ENCODE results near the gene PDE4D. TPM values are rescaled to one million over a fixed set of nuclear protein-coding genes. Genes with fewer than 3 reads are reported as not detected.
A peak's percentile ranks its signal among the peaks of the same experiment; 100 is the strongest.

The PDE4D gene
- total RNA-seq, 2 experiments from 2014 or later: 0.50 to 0.51 TPM

GRCh38 chr5:59519338-59519737, 374.2 kb downstream of the PDE4D start:
- no peak overlapping the region for H3K4me3 ChIP-seq (ENCODE audit: low read depth, low read length, poor library complexity, severe bottlenecking)
- ChIA-PET CTCF (ENCODE audit: unreplicated experiment) (no interaction called here), POLR2A (no interaction called here)
- no peak overlapping the region for H3K27ac ChIP-seq (ENCODE audit: low read depth, low read length, poor library complexity, severe bottlenecking)
- H3K9me2 ChIP-seq (ENCODE audit: insufficient read depth, low read length): no peaks in the 10 kb centered on the region
- H3K36me3 ChIP-seq (ENCODE audit: insufficient read depth, low read length): no peaks in the 10 kb centered on the region
- no peaks in the 10 kb centered on the region for H4K20me1 ChIP-seq (ENCODE audit: insufficient read depth, low read length)
- peaks cover 8% of the 10 kb centered on the region for H3K9me3 ChIP-seq (ENCODE audit: low read length)
- H3K79me2 ChIP-seq (ENCODE audit: insufficient read depth, low read depth, low read length): no peaks in the 10 kb centered on the region
- TF ChIP-seq CTCF (conservative IDR thresholded peaks at IDR 0.05; ENCODE audit: low read length) (no peak), EZH2phosphoT487 (IDR thresholded peaks at IDR 0.05; ENCODE audit: borderline replicate concordance, low read depth, low read length) (no peak)
- no peak for DNase-seq (ENCODE audit: low spot score)
- no peak overlapping the region for H3K4me2 ChIP-seq (ENCODE audit: low read length)
- no TSS peak for BruUV-seq (replicated peaks)
- no peak overlapping the region for H2AFZ ChIP-seq (ENCODE audit: low read length)
- no peaks in the 10 kb centered on the region for H3K4me1 ChIP-seq (ENCODE audit: insufficient read depth, low read length, poor library complexity, severe bottlenecking)
- intact Hi-C loops (cut with micrococcal nuclease; ENCODE audit: unreplicated experiment): no loop called here

GRCh38 chr5:59517926-59518585, 375.5 kb downstream of the PDE4D start:
- Histone ChIP-seq H3K27ac (ENCODE audit: low read depth, low read length, poor library complexity, severe bottlenecking) (no peak overlapping the region), H2AFZ (ENCODE audit: low read length) (no peak overlapping the region), H3K79me2 (ENCODE audit: insufficient read depth, low read depth, low read length) (no peaks in the 10 kb centered on the region), H3K36me3 (ENCODE audit: insufficient read depth, low read length) (no peaks in the 10 kb centered on the region), H3K4me2 (ENCODE audit: low read length) (no peak overlapping the region), H3K4me1 (ENCODE audit: insufficient read depth, low read length, poor library complexity, severe bottlenecking) (no peaks in the 10 kb centered on the region), H4K20me1 (ENCODE audit: insufficient read depth, low read length) (no peaks in the 10 kb centered on the region), H3K9me3 (ENCODE audit: low read length) (peaks cover under 1% of the 10 kb centered on the region; the same call in 1 of the 2 replicates), H3K4me3 (ENCODE audit: low read depth, low read length, poor library complexity, severe bottlenecking) (no peak overlapping the region), H3K9me2 (ENCODE audit: insufficient read depth, low read length) (no peaks in the 10 kb centered on the region)
- TF ChIP-seq EZH2phosphoT487 (IDR thresholded peaks at IDR 0.05; ENCODE audit: borderline replicate concordance, low read depth, low read length) (no peak), CTCF (conservative IDR thresholded peaks at IDR 0.05; ENCODE audit: low read length) (no peak)
- ChIA-PET POLR2A (interaction anchor here (1.5 kb wide), 1 partner anchor 14 kb away, joined by 4 read pairs; no protein-coding TSS in a partner anchor), CTCF (ENCODE audit: unreplicated experiment) (no interaction called here)
- intact Hi-C loops (cut with micrococcal nuclease; ENCODE audit: unreplicated experiment): no loop called here
- BruUV-seq (replicated peaks): no TSS peak
- no peak for DNase-seq (ENCODE audit: low spot score)

DNA sequence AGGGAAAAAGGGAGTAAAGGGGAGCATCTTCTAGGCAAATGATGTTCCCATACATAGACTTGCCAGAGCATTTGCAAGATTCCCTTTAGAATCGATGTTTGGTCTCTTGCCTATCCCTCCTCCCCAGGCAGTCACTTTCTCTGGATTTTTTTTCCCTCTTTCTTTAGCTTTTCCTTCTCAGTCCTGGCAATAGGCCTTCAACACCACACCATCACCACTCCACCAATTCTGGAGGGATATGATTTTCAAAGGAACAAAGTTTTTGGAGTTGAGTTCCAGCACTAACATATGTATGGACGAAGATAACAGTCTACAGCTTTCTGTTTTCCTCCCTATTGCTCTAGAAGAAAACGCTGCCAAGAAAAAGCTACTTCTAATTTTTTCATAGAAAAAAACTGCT, 377.4 kb downstream of the PDE4D start:
- intact Hi-C loops (cut with micrococcal nuclease; ENCODE audit: unreplicated experiment): no loop called here
- no peak overlapping the region for H3K4me3 ChIP-seq (ENCODE audit: low read depth, low read length, poor library complexity, severe bottlenecking)
- POLR2A ChIA-PET: no interaction called here
- H3K9me3 ChIP-seq (ENCODE audit: low read length): no peaks in the 10 kb centered on the region
- no peaks in the 10 kb centered on the region for H4K20me1 ChIP-seq (ENCODE audit: insufficient read depth, low read length)
- no peaks in the 10 kb centered on the region for H3K4me1 ChIP-seq (ENCODE audit: insufficient read depth, low read length, poor library complexity, severe bottlenecking)
- no peak for DNase-seq (ENCODE audit: low spot score)
- no peak overlapping the region for H3K27ac ChIP-seq (ENCODE audit: low read depth, low read length, poor library complexity, severe bottlenecking)
- H2AFZ ChIP-seq (ENCODE audit: low read length): 0 out of 2 replicates have a peak overlapping the region, but pooled peaks have one; percentile 34
- H3K79me2 ChIP-seq (ENCODE audit: insufficient read depth, low read depth, low read length): no peaks in the 10 kb centered on the region
- CTCF ChIA-PET (ENCODE audit: unreplicated experiment): no interaction called here
- no peak overlapping the region for H3K4me2 ChIP-seq (ENCODE audit: low read length)
- TF ChIP-seq CTCF (conservative IDR thresholded peaks at IDR 0.05; ENCODE audit: low read length): no peak
- no peak for TF ChIP-seq EZH2phosphoT487 (IDR thresholded peaks at IDR 0.05; ENCODE audit: borderline replicate concordance, low read depth, low read length)
- no TSS peak for BruUV-seq (replicated peaks)
- H3K36me3 ChIP-seq (ENCODE audit: insufficient read depth, low read length): no peaks in the 10 kb centered on the region
- no peaks in the 10 kb centered on the region for H3K9me2 ChIP-seq (ENCODE audit: insufficient read depth, low read length)
